GM19023 (cell line): ENCODE data around the gene PPP1R12B.
"Not testable (repeated sequence)": the region's sequence is repeated elsewhere in the genome, so short reads cannot be mapped to it uniquely, and the experiment has no call there.

ENCODE experiments used
- ATAC-seq: cut with Tn5 transposase; IDR thresholded peaks from one replicate; pipeline ENCODE4 v1.9.1; 2021; ENCODE audit warnings: mild to moderate bottlenecking, moderate library complexity; ENCODE audit not compliant: unreplicated experiment

The PPP1R12B gene

DNA sequence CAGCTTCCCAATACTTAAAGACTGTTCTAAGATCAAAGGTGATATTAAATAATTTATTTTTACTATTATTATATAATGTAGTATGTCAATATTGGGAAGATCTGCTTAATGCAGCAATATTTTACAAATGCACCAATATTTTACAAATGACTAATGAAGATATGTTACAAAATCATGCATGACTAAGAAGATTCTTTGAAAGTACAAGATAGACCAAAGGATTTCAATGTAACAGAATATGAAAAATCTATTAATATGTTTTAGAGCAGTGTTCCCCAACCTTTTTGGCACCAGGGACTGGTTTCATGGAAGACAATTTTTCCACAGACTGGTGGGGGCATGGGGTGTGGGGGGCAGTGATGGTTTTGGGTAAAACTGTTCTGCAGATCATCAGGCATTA lies 132.1 kb downstream of the PPP1R12B start:
- not testable (repeated sequence) for ATAC-seq

DNA sequence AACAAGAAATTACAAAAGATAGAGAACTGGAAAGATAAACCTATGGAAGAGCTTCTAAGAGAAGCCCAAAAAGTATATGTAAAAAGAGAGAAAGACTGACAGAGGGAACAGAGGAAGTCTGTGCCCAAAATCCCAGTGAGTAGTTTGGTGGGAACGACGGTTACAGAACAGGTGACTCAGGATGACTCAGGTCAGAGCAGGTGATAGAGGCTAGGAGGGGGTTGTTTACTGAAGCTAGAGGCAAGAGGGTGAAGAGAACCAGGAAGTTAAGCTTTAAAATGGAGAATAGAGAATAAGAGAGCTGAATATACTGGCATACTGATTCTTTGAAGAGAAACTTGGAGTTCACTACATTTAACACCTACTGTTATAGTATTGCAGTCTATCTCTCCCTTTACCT lies 134.9 kb downstream of the PPP1R12B start:
- not testable (repeated sequence) for ATAC-seq

- not testable (repeated sequence) for ATAC-seq
Measured at GRCh38 chr1:202484032-202484431, 135.5 kb downstream of the PPP1R12B start.

DNA sequence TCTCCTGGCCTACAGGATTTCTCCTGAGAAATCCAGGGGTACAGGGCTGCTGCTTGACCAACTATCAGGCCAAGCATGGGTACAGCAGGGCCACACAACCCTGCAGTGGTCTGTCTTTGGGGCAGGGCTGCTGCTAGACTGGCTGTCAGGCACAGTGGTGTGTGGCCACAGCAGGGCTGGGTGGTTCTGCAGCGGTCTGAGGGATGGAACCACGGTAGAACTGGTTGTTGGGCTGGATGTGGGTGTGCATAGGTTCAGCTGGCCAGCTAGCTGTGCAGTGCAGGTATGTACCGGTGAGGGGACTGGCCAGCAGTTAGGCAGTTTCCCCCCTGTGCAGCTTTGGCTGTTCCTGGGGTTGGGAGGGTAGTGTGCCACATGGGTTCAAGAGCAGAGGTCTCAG lies 136.3 kb downstream of the PPP1R12B start:
- not testable (repeated sequence) for ATAC-seq

DNA sequence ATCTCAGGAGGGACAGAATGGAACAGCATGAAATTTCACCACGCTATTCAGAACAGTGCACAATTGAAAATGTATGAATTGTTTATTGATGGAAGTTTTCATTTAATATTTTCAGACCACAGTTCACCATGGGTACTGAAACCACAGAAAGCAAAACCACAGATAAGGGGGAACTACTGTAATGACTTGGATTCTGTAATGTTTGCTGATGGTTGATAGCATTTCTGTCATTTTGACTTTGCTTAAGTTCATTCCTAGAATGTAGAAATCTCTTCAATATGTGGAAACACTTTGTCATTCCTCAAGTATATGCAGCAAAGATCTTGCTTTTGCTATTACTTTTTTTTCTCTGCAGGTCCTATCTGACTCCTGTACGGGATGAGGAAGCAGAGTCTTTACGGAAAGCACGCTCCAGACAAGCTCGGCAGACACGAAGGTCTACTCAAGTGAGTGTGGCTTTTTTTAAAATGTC lies 139.7 kb downstream of the PPP1R12B start:
- ATAC-seq: peak; percentile 79

GRCh38 chr1:202489101-202489500 lies 140.6 kb downstream of the PPP1R12B start:
- not testable (repeated sequence) for ATAC-seq

GRCh38 chr1:202493112-202493511 lies 144.6 kb downstream of the PPP1R12B start:
- not testable (repeated sequence) for ATAC-seq

DNA sequence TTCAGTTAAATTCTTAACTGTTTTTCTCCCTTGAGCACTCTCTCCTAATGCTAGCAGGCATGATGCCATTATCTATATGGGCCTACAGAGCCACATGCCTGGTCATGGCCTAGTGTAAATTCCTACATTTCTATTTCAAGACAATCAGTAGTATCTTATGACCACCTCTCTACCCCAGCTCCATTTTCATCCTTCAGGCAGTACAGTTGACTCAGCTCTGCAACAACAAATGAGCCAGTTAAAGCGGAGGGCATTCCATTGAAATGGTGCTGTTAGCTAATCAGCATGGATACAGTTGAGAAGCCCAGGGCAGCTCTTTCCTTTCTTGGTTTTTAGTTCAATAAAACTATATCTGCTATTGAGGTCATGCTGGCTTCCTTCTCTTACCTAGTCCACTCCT lies 150.0 kb downstream of the PPP1R12B start:
- ATAC-seq: no peak

GRCh38 chr1:202499997-202500396 lies 151.5 kb downstream of the PPP1R12B start:
- not testable (repeated sequence) for ATAC-seq

DNA sequence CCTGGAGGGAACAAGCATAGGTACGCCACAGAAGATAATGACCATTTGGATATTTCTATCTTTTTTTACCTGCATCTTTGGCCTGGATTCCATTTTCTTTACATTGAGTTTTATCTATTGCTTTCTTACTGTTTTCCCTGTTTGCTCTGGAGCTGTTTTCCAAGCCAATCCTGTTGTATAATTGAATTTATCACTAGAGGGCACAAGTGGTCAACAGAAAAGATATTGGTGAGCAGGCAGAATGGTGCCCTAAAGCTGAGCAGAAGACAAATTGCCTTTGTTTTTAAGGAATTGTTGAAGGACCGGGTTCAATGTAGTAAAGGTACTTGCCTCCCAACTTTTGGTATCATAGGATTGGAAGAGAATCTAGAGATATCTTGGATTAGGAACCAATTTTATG lies 152.8 kb downstream of the PPP1R12B start:
- ATAC-seq: no peak

DNA sequence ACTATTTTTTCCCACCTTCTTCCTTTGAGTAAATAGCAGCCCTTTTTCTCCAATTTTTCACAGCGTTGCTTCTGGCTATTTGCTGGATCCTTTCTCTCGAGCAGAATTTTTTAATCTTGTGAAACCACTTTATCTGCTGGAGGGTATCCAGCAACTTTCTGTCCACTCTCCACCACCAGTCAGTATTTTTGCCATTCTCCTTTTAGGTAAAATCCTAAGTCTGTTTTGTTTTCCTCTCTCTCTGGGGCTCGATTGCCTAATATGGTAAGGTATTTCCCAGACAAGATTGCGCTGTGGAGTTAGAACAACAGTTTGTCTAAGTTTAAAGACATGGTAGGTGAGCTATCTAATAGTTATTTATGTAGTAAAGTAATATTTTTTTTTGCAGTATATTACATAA lies 156.9 kb downstream of the PPP1R12B start:
- ATAC-seq: no peak

GRCh38 chr1:202505880-202506575 lies 157.5 kb downstream of the PPP1R12B start:
- not testable (repeated sequence) for ATAC-seq

DNA sequence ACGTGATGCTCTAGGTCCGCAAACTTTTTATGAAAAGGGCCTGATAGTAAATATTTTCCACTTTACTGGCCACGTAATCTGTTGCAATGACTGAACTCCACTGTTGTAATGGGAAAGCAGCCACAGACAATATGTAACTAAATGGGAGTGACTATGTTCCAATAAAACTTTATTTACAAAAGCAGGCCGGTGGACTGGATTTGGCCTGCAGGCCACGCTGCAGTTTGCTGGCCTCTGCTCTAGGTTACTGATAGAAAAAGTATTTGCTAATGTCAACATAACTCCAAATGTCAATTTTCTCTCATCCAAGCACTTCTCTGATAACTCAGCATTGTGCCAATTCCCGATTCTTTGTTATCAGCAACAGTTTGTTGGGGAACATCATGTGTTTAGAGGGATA lies 160.4 kb downstream of the PPP1R12B start:
- ATAC-seq: not testable (repeated sequence)

- not testable (repeated sequence) for ATAC-seq
Measured at GRCh38 chr1:202513875-202514274, 165.4 kb downstream of the PPP1R12B start.

GRCh38 chr1:202516434-202516877 lies 168.0 kb downstream of the PPP1R12B start:
- no peak for ATAC-seq

- not testable (repeated sequence) for ATAC-seq
Measured at GRCh38 chr1:202517146-202517545, 168.6 kb downstream of the PPP1R12B start.

GRCh38 chr1:202518180-202518579 lies 169.7 kb downstream of the PPP1R12B start:
- not testable (repeated sequence) for ATAC-seq

DNA sequence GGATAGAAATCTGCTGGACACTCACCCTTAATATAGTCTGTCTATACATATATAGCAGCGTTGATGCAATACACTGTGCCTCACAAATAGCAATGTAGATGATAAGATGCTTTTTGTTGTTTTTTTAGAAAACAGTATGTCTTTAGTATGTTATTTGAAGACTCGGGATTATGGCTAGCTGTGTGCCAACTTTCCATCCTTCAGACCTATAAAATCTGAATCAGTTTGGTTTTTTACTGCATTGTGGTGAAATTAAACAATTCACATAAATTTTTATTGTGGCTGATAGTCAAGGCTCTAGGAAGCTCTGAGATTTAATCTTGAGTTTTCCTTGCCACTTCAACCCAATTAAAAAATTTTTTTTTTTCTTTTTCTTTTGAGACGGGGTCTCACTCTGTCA lies 170.4 kb downstream of the PPP1R12B start:
- not testable (repeated sequence) for ATAC-seq

DNA sequence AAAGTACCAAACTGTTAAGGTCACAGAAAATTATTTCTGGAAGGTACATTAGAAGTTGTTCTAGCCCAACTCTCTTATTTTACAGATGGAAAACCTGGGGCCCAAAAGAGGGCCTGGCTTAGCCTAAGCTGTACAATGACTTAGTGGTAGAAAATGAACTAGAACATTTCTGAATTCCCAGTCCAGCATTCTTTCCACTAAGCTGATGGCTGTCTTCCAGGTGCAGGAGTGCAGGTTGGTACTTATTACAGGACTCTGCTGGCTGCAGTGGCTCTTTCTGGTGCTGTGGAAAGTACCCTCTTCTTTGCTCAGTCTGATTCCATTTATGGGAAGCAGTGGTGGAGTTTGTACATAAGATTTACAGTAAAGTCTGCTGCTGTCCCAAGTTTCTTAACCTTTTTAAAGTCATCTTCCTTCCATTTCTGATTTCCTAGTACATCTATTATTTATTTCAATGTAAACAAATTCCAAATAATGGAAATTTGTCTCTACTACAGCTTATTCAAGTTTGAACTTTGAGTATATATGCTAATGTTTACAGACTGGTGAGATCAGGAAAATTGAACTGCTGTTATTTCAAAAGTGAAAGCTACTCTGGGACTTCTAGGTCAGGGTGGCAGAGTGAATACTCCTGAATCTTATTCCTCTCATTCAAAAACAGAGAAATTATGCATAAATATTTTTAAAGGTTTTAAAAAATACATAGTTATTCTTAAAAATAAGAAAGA lies 171.8 kb downstream of the PPP1R12B start:
- not testable (repeated sequence) for ATAC-seq

DNA sequence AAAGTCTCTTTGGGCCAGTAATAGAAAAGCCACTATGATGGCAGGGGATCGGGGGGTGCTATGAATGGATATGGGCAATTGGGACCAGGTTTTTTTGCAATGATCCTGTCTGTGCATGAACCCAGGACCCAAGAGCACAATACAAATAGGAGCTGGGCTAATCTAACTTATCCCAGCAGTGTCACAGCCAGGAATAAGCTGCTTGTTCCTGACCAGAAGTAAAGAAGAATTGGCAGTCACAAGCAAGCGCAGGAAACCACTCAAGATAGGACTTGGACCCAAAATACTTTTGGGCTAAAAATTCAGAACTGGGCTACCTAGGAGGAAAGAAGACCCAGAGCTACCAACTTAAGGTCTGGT lies 172.3 kb downstream of the PPP1R12B start:
- ATAC-seq: not testable (repeated sequence)

DNA sequence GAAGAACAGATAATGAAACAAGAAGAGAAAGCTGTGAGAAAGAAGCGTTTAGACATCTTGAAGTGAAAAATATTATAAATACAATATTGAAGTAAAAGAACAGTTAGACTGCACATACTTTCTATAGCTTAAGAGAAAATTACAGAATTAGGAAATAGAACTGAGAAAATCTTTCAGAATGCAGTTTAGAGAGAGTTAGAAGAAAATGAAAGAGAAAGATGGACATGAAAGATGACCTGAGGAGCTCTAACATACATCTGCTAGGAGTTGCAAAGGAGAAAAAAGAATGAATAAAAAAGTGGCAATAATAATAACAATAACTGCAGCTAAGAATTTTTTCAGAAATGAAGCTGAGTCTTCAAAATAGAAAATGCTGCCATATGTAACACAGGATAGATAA lies 173.0 kb downstream of the PPP1R12B start:
- ATAC-seq: not testable (repeated sequence)

DNA sequence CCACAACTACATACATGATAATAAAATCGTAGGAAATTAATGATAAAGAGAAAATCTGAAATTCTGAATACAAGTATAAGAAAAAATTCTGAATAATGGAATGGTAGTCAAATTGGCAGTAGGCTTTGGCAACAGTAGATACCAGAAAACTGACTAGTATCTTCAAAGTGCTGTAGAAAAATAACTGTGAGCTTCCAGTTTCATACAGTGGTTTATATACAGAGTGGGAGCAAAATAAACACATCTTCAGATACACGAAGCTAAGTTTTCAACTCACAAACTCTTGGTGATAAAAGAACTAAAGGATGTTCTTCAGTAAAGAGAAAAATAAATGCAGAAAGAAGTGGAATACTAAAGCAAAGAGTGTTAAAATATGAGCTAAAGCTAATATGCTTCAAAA lies 173.4 kb downstream of the PPP1R12B start:
- no peak for ATAC-seq
